Upper lobe of right lung (tissue), 1 donor: Measurements from ENCODE around the gene CERKL. TPM values are rescaled to one million over a fixed set of nuclear protein-coding genes. Genes with fewer than 3 reads are reported as not detected.

Experiments used
- ATAC-seq: fragments of 200-7000 bp; cut with Tn5 transposase; one replicate; pipeline ENCODE4 v1.9.1; 2020; ENCODE audit warnings: mild to moderate bottlenecking, moderate library complexity
- DNase-seq: peaks from one replicate; pipeline ENCODE4 v3.0.0-alpha.2; 2020
- H3K27ac ChIP-seq: fragments of 200-600 bp; one replicate; pipeline ENCODE4 v1.8.0; 2022
- H3K27me3 ChIP-seq: fragments of 200-600 bp; one replicate; pipeline ENCODE4 v1.8.0; 2022; ENCODE audit warnings: mild to moderate bottlenecking
- H3K36me3 ChIP-seq: fragments of 200-600 bp; one replicate; pipeline ENCODE4 v1.8.0; 2022
- H3K4me1 ChIP-seq: fragments of 200-600 bp; one replicate; pipeline ENCODE4 v1.8.0; 2022
- H3K4me3 ChIP-seq: fragments of 200-600 bp; one replicate; pipeline ENCODE4 v1.8.0; 2022; ENCODE audit warnings: mild to moderate bottlenecking
- H3K9me3 ChIP-seq: fragments of 200-600 bp; one replicate; pipeline ENCODE4 v1.8.0; 2022
- CTCF ChIP-seq: fragments of 200-600 bp; IDR thresholded peaks from one replicate; pipeline ENCODE4 v1.8.0; 2022; ENCODE audit warnings: antibody characterized with exemption
- intact Hi-C: fragments of 100-400 bp; cut with DNase I; formaldehyde crosslinking; loops from one replicate; pipeline ENCODE4 v1.11.0; 2022
- total RNA-seq: library from RNA; stranded (reverse); fragmentation: NEBNext Ultra II Directional; extraction: Animal tissue kit (Norgen Biotek cat#: 25700); gene quantifications from one replicate; pipeline ENCODE4 v1.2.1, GENCODE V29; 2021
- donor health status: DM: no; HTN: yes; CAD: no; lungs with severe emphysema.

Gene CERKL
- total RNA-seq, 1 donor from 2014 or later = 0.29 TPM

GRCh38 chr2:181605889-181606837, 50.7 kb downstream of the CERKL start:
- Histone ChIP-seq H3K27ac (no peak overlapping the region), H3K27me3 (no peaks in the 10 kb centered on the region), H3K9me3 (no peaks in the 10 kb centered on the region), H3K4me3 (no peak overlapping the region), H3K4me1 (no peaks in the 10 kb centered on the region), H3K36me3 (no peaks in the 10 kb centered on the region)
- DNase-seq = no peak
- ATAC-seq = no peak
- TF ChIP-seq CTCF = no peak
- intact Hi-C loops = no loop called here

GRCh38 chr2:181602017-181602416, 54.9 kb downstream of the CERKL start:
- H3K36me3 ChIP-seq = no peaks in the 10 kb centered on the region
- no peak overlapping the region for H3K27ac ChIP-seq
- ATAC-seq (no peak), DNase-seq (no peak)
- H3K4me1 ChIP-seq = no peaks in the 10 kb centered on the region
- intact Hi-C loops = no loop called here
- no peak overlapping the region for H3K4me3 ChIP-seq
- H3K27me3 ChIP-seq = no peaks in the 10 kb centered on the region
- TF ChIP-seq CTCF = no peak
- H3K9me3 ChIP-seq = no peaks in the 10 kb centered on the region

GRCh38 chr2:181596556-181596955, 60.3 kb downstream of the CERKL start:
- no peak for ATAC-seq
- H3K36me3 ChIP-seq = no peaks in the 10 kb centered on the region
- no peak overlapping the region for H3K4me3 ChIP-seq
- no peaks in the 10 kb centered on the region for H3K9me3 ChIP-seq
- no peak for DNase-seq
- no peaks in the 10 kb centered on the region for H3K4me1 ChIP-seq
- TF ChIP-seq CTCF = no peak
- intact Hi-C loops = no loop called here
- H3K27ac ChIP-seq = no peak overlapping the region
- no peaks in the 10 kb centered on the region for H3K27me3 ChIP-seq

GRCh38 chr2:181594322-181594721, 62.6 kb downstream of the CERKL start:
- Histone ChIP-seq H3K27me3 (no peaks in the 10 kb centered on the region), H3K4me1 (no peaks in the 10 kb centered on the region), H3K36me3 (no peaks in the 10 kb centered on the region), H3K9me3 (no peaks in the 10 kb centered on the region), H3K27ac (no peak overlapping the region), H3K4me3 (no peak overlapping the region)
- intact Hi-C loops = no loop called here
- TF ChIP-seq CTCF = no peak
- DNase-seq (no peak), ATAC-seq (no peak)

- no peak for TF ChIP-seq CTCF
- no peak for ATAC-seq
- no peak for DNase-seq
- H3K4me1 ChIP-seq = no peaks in the 10 kb centered on the region
- H3K27me3 ChIP-seq = no peaks in the 10 kb centered on the region
- no peaks in the 10 kb centered on the region for H3K9me3 ChIP-seq
- no peak overlapping the region for H3K27ac ChIP-seq
- intact Hi-C loops = no loop called here
- H3K36me3 ChIP-seq = no peaks in the 10 kb centered on the region
- no peak overlapping the region for H3K4me3 ChIP-seq
Observed at GRCh38 chr2:181589779-181590178, 67.1 kb downstream of the CERKL start.
